Measurements from ENCODE around the gene CNBP.

The CNBP gene

DNA sequence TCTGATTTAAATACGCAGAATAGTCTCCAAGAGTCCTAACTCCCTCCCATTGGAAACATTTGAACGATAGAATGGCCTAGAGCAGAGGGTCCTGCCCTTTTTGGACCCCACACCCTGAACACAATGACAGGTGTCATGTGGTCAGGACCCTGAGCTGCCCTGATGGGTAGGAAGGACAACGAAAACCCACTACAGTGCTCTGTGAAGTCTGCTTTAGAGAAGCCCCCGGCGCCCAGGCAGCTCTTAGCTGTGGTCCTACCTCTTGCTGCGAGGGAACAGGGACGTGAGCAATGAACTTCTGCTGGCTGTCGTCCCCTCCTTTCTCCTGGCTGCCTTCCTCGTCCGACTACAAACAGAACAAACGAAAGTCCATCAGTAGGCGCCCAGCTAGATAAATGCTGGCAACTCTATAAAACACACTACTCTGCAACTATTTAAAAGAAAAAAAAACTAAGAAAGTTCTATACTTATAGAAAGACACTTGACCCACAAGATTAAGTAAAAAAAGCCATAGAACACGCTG, 53.3 kb downstream of the CNBP start:
- DNase-seq, result no peak

DNA sequence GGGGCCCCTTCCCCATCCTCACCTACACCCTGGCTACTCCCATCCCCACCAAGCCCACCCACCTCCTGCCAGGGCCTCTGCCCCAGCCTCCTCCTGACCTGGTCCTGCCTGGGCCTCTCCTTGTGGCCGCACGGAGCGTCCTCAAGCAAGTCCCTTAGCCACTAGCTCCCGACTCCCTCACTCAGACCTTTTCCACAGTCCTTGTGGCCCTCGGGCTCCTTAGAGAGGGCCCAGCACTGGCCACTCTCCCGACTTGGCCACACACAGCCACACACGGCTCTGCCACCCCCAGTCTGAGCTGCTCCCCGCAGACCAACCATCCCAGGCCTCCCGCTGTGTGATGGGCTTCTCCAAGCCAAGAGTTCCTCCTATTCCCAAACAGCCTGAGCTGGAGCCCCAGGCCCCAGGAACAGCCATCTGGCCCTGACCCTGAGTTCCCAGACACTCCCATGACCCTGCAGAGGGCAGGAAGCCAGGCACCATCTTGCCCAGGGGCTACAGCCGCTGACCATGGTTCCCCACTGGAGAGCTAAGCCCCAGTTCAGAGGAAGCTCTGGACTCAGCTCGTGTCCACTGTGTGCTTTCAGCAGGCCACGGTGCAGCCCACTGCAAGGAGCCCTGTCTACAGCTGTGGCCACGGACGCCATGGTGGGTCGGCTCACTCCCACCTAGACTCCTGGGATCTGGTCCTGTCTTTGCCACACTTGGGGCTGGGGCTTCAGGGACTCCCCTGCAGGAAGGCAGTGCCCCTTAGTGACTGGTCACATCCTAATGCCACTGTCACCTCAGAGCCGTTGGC, 55.1 kb downstream of the CNBP start:
- no peak for DNase-seq

DNA sequence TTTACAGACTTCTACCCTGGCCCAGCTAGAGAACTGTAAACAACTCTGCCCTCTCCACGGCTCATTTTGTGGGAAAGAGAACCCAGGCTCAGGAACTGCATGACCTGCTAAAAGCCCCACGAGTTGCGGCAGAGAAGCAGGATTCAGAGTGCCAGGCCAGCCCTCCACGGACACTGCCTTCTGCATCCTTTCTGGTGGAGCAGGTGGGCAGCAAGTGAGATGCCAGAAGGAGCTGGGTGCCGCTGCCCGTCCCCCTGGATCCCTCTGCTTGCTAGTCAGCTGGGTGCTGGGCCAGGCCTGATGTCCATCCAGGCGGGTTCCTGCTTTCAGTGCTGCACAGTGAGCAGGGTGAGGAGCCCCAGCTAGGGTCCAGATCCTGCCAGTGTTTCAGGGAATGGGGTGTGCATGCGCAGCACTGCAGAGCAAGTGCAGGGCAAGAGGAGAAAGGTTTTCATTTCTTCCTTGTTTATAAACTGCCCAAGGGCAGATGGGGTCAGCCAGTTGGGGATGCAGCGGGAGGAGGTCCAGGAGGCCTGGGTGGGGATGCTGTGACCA, 56.9 kb downstream of the CNBP start:
- DNase-seq, result no peak

DNA sequence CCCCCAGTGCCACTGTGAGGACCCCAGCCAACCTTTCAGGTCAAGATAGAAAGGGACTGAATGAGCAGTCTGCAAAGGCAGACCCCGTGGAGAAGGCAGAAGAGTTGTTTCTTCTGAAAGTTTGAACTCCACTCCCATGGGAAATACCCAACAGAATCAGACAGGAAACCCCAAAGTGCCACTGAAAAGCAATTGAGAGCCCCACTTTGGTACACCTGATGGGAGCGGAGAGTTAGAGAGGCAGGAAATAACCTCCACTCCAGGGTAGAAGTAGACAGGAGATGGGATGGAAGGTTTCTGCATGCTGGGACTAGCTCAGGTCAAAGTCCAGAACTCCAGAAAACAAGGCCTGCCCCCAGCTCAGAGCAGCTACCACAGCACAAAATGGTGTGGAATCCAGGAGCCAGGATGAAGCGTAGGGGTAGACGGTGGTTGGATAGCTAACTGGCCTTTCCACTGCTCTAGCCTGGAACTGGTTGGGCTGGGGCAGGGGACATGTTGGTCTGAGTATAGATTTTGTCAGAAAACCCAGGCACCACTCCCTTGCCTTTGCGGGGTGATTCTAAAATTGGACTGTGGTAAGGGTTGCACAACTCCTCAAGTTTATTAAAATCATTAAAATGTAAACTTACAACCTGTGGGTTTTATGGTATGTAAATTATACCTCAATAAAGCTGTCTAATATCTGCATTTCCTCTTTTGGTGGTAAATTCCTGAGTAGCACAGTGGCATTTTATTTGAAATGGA, 60.2 kb downstream of the CNBP start:
- DNase-seq, result no peak

DNA sequence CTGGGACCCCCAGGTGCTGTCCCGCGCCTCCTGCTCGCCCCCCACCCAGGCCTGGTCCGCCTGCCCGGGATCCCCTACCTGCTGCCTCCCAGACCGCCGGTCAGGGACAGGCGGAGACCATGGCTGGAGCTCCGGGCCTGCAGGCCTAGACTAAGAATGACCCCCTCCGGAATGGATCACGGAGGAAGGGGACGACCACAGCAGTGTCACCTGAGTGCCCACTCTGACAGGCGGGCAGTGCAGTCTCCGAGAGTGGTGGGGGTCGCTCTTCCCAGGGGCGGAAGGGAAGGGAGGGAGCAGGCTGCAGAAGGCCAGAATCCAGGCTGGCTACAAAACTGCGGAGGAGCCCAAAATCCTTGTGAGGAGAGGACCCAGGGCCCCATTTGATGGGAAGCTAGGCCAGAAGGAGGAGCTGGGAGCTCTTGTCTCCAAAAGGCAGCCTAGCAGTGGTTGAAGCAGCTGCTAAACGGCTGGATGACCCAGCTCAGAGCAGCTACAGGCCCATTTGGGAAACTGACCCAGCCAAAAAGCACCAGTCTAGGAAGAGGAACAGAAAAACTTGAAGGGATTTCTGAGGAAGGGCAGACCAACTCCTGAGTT, 61.2 kb downstream of the CNBP start:
- DNase-seq, result no peak

DNA sequence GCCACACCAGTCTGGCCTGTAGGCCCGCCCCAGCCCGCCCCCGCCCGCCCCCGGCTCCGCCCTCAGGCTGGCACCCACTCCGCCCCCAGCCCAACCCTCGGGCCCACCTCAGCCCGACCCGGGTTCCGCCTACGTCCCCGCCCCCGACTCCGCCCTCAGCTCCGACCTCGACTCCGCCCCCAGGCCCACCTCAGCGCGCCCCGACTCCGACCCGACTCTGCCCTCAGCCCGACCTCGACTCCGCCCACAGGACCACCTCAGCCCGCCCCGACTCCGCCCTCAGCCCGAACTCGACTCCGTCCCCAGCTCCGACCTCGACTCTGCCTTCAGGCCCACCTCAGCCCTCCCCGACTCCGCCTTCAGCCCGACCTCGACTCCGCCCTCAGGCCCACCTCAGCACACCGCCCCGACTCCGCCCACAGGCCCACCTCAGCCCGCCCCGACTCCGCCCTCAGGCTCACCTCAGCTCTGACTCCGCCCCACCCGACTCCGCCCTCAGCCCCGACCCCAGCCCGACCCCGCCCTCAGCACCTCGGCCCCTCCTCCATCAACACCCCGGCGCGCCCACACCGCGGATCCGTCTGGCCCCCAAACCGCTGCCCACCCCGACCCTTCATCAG, 61.8 kb downstream of the CNBP start, which contains the start of gene RAB43:
Gene RAB43 (minus strand): TSS at position 13 of the 620 bp plus-strand sequence. CDS start 315 bp downstream, outside the sequence.
- peak; percentile 78 to 87 for DNase-seq

DNA sequence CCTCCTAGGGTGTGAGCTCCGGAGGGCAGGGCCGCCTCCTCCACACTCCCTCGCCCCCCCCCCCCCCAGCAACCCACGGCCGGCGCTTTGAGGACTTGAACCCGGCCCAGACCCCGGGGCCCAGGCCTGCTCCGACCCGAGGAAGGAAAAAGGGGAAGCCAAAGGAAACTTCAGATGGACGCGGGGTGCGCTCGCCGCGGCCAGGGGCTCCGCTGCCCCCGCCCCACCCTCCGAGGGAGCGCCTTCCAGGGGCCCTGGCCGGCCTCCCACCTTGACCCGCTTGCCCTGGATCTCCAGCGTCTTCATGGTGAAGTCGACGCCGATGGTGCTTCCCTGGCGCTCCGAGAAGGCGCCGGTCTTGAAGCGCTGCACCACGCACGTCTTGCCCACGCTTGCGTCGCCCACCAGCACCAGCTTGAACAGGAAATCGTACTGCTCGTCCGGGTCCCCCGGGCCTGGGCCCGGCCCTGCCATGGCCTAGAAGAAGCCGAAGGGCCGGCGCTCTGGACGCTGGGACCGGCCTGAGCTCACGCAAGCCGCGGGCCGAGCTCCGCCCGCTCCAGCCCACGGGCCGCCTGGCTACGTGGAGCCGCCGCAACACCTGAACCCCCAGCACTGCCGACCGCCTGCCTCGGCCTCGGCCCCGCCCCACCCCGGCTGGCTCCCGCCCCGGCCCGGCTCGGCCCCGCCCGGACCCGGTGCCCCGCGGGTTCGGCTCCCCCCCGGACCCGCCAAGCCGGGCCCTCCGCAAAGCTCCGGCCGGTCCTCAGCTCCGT, 62.5 kb downstream of the CNBP start:
- DNase-seq, result peak in 1 of 2 donors; percentile 55

DNA sequence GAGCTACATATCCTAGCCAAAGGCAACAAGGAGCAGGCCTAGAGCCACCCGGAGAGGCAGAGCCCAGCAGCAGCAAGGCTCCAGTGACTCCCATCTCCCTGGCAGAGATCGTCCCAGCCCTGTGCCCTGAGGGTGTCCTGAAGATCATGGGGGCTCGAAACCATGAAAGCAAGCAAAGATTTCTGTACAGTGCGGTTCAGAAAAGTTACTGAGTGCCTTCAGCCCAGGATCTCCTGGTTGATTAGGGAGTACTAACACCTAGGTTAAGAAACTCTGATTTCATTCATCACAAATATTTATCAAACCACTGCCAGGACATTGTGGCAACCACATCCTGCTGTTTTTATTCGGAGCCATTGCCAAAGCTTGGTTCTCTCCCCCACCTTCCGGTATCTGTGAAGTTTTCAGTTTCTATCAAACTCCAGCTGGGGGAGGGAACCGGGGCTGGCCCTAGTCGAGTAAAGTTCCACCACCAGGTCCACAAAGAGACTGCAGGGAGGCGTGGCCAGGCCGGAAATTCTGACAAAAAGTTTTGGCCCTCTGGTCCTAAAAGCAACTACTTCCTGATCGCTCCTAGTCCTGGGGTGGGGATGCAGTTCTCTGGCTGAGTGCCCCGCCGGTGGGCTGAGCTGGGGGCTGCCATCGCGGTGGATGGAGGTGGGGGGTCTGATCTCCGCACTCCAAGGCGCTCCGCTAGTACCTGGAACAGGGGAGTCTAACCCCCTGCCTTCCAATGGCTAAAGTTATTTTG, 63.3 kb downstream of the CNBP start:
- DNase-seq, result peak; percentile 91 to 93

DNA sequence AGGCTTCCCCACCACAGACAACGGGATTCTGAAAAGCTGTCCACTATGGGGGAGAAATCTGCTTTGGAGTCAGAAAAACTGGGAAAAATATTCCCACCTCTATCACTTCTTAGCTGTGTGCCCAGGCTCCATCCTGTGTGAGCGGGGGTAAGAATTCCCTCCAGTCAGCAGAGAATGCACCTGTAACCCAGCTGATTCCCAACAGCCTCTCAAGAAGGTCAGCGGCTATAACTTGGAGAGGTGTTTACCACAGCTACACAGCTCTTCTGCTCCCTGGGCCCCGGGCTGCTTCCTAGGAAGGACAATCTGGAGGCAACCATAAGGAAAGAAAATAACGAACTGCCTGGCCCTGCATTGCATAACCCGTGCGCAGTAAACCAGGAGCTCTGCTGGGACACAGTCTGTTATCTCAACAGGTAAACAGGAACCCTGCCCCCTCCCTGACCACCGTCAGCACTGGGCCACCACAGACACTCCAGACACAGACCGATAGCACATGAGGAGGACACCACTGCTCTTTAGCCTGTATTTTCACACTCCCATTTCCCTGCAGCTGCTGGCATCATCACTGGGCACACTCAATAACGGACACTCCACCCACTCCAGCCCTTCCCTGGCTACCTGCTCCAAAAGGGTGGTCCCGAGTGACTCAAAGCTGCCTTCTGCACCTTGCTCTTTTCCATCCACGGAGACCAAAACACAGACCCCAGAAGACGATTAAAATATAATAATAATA, 64.2 kb downstream of the CNBP start:
- DNase-seq, result peak; percentile 28 to 36

DNA sequence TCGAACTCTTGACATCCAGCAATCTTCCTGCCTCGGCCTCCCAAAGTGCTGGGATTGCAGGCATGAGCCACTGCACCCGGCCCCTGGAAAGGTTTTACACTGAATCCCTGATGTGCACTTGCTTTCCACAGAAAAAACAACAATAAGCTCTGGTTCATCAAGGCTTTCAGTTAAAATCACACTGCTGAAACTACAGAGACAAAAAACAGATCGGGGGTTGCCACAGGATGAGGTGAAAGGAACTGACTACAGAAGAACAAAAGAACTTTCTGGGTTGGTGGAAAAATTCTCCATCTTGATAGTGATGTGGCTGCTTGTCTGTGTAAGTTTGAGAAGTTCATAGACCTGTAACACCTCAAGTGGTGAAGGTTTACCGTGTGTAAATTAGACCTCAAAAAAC, 65.0 kb downstream of the CNBP start:
- DNase-seq, result peak; percentile 26 to 53

Data from stimulated activated CD4-positive, alpha-beta T cell treated with anti-CD3 and anti-CD28 coated beads, Interleukin-2, amount 100 ng/mL, for 24 hours (primary cell).